Stimulated activated CD4-positive, alpha-beta T cell treated with anti-CD3 and anti-CD28 coated beads, TNF-alpha, amount 100 ng/mL, for 4 hours (primary cell): ENCODE data around the gene IFITM5.

Experiments
- DNase-seq, 3 experiments: peaks; one replicate each; pipeline ENCODE4 v3.0.0-alpha.2; 2020; ENCODE audit warnings: low read depth in 3 of 3

IFITM5 gene

DNA sequence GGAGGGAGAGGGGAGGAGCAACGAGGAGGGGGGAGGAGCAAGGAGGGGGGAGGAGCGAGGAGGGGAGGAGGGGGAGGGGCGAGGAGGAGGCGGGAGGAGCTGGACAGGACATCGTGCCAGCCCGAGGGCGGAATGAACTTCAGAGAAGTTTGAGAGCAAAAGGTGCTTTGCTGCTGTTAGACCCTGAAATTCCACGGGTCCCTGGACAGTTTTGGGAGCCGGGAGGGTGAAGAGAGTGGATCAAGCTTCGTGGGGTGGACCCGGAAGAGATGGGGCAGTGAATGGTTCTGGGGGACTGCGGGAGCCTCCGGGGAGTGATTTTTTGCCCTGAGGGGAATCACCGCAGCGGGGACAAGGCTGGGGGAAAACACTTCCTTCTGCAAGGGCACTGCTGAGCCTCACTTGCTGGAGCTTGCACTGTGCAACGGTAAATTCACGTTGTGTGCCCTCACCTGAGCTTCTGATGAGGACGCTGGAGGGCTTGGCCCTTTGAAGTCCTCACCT lies 31.8 kb downstream of the IFITM5 start:
- DNase-seq: no peak

DNA sequence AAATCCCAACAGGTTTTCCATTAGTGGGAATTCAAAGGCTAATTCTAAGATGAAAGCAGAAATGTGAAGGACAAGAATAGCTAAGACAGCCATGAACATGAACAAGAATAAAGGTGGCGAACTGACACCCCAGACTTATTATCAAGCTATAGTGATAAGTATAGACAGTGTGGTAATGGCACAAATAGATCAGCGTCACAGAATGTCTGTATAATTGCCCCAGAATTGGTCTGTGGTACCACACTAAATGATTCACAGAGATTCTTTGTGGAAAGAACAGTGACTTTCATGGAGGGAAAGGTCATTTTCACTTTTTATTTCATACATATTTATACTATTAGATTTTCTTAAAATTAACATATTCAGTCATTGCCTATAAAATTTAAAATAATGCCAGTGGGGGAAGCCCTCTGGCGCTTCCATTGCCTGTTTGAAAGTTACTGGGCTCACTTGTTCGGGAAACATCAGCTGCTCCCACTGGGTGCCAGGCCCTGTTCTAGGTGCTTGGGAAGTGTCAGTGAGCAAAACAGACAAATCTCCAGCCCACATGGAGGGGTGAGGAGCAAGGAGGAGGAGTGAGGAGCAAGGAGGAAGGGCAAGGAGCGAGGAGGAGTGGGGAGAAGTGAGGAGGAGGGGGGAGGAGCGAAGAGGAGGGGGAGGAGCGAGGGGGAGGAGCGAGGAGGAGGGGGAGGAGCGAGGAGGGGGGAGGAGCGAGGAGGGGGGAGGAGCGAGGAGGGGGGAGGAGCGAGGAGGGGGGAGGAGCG lies 32.5 kb downstream of the IFITM5 start:
- no peak for DNase-seq

DNA sequence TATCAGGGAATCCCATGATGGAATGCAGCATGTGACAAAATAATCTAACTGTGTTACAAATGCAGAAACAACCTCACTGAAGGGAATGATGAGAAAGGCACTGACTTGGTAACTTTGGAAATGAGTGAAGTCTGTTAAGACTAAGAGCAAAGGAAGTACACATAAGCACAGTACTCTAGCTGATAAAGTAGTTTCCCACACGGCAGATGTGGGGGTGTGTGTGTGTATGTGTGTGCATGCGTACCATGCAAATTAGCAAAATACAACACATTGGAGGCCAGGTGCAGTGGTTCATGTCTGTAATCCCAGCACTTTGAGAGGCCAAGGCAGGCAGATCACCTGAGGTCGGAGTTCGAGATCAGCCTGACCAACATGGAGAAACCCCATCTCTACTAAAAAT lies 37.7 kb downstream of the IFITM5 start:
- DNase-seq: no peak

DNA sequence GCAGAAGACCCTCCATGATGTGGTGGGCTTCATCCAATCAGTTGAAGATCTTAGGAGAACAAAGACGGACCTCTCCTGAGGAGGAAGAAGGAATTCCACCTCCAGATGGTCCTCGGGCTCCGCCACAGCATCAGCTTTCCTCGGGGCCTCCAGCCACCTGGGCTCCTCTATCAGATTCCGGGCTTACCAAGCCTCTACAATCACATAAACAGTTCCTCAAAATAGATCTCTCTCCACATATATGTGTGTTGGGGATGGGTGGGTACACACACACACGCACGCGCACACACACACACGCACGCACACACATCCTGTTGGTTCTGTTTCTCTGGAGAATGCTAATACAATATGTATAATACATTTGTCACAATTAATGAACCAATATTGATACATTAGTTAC lies 39.9 kb downstream of the IFITM5 start:
- DNase-seq: no peak

DNA sequence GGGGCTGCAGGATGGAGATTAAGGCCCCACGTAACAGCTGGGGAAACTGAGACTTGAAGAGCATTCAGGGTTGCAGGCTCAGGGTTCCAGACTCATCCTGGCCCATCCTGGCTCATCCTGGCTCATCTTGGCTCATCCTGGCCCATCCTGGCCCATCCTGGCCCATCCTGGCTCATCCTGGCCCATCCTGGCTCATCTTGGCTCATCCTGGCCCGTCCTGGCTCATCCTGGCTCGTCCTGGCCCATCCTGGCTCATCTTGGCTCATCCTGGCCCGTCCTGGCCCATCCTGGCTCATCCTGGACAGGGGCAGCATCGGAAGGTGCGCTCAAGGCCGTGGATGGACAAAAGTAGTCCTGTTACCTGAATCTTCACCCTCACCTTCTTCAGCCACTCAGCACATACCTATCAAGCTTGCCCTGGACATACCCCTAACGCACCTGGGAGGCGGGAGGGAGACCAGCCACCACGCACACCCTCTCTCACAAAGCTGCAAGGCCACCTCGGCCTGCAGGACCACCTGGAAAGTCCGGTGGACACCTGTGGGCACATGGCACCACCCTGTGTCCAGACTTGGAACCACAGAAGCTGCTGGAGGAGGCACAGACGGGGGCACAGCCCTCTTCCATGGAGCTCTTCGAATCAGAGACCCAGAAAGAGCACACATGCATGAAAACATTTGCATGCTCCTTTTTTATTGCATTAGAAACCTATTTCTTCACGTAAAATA lies 41.4 kb downstream of the IFITM5 start:
- DNase-seq: no peak

DNA sequence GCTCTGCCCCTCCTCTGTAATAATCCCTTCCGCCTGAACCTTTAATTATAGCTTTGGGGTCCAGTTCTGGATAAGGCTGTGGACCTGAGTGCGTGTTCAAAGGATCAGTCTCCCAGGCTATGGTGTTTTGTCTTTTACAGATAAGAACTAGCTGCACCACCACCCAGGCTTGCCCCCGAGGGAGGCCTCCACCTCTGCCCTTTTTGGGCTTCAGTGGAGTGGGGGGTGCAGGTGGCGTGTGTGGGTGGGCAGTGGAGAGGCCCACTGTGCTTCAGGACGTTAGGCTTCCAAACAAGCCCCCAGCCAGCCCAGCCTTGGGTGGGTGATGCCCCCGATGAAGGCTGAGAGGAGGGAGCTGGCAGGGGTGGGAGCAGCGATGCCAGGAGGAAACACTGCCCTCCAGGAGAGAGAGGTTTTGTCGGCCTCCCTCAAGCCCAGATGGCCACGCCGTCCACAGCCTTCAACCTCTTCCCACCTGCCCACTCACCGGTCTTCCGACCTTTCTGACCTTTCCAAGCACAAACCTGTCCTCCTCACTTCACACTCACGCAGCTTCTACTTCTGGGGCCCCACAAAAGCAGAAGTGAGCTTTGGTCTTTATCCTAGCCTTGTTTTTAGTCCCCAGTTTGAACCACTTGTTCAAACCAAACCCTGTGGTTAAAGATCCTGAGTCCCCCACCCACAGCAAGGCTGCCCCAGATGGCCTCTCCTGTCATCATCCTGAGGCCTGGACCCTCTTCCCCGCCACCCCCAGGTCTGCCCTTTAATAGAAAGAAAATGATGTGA lies 42.2 kb downstream of the IFITM5 start:
- DNase-seq: no peak

DNA sequence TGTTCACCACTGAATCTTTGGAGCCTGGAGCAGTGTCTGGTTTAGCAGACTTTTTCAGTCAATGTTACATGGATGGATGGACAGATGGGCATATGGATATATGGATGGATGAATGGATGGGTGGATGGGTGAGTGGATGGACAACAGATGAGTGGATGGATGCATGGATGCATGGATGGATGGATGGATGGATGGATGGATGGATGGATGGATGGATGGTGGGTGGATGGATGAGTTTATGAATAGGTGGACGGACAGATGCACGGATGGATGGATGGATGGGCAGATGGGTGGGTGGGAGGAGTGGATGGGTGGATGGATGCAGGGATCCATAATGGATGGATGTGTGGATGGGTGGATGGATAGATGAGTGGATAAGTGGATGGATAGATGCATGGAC lies 43.5 kb downstream of the IFITM5 start:
- no peak for DNase-seq

DNA sequence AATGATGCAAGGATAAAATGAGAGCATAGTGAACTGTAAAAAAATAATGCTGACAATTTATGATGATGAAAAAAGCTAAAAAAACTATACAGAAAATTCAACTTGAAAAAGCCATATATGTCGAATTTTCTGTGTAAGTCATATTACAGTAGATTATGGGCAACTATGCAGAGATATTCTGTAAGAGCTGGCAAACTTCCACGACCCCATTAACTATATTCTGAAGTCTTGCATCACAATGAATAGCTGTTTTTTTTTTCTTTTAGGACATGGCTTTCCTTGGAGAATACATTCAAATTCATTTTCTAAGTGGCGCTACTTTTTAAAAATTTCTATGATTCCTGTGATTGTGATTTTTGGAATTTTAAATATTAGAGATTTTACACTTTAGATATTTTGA lies 44.1 kb downstream of the IFITM5 start:
- no peak for DNase-seq

DNA sequence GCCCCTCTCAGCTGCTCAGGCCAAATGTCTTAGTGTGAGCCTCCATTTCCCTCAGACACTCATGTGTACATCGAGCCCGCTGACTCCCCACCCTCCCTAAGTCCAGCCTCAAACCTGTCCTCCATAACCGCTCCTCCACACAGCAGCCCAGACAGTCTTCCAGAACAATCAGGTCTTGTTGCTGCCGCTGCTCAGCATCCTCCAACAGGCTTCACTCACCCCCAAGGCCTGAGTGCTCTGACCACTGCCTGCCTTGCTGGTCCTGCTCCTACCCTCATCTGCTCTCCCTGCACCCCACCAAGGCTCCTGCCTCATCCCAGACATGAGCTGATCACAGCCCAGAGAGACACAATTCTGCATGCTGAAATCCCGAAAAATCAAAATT lies 45.4 kb downstream of the IFITM5 start:
- no peak for DNase-seq

DNA sequence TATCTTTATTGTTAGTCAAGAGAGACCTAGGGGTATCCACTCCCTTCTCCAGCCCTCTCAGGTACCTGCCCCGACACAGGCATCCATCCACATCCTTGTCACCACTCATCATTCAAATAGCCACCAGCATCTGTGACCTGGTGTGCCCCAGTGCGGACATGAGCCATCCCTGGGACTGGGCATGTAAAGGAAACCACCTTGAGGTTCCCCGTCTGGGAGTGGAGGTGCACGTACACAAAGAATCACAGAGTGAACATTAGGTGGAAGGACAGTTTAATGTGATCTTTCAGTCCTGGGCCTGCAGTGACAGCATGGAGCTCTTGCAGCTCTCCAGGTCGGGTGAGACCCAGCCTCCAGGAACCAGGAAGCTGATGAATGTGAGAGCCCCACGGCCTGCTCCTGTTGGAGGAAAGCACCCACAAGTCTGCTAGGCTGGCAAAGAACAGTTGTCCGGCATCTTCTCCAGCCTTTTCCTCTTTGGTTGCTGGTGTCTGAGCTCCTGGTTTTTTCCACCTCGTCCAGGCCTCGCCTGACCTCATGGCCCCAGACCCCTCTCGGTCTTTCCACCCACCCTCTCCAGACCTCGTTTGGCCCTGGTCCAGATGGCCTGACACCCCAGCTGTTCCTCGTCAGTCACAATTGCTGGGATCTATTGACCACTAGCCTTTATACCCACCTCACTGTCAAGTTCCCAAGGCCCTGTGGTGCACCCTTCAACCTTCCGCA lies 46.0 kb downstream of the IFITM5 start:
- no peak for DNase-seq

DNA sequence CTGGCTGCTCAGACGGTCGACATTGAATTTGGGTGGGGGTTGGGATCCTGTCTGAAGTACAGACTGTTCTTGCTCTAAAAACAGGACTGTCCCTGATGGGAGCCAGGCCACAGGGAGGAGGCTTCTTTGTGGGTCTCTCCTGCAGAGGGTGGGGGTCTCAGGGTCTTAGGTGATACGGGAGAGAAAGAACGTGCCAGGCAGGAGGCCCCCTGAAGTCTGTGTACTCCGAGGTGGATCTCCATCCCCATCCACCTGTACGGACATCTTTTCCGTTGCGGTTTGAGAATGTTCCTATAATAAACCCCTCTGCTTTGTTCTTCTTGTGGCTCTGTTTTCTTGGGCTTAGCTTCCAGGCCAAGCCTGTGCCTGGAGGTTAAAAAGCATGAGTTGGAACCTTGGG lies 46.7 kb downstream of the IFITM5 start:
- DNase-seq: no peak

DNA sequence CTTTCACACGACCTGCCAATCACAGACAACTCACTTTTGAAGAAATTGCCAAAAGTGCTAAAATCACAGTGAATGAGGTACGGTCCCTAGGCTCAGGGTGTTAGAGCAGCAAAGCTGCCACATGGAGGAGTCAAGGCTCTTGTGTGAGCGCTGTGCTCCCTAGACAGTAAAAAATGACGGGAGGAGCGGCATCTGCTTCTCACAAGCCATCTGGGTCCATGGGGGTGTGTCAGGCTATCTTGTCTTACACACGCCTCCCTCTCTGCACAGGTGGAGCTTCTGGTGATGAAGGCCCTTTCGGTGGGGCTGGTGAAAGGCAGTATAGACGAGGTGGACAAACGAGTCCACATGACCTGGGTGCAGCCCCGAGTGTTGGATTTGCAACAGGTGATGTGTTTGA lies 47.8 kb downstream of the IFITM5 start:
- no peak for DNase-seq

DNA sequence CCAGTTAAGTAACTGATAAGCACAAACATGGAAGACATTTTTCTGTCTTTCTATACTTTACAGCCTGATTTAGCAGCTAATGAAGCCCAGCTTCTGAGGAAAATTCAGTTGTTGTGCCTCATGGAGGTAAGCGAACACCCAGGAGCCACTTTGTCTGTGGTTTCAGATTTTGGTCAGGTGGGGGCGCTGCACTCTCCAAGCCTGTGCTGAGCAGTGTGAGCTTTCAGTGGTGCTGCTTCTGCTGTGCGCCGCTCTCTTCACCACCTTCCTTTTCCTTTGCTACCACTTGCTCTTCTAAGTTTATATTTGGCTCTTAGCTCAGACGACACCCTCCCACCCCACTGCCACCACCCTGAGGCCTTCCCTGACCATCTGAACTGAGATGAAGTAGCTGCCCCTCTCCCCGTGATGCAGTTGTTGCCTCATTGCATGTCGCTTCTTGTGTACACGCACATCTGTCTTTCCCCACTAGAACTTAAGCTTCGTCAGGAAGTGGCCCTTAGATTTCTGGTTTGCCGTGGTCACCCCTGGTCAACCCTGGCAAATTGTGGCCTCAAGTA lies 48.5 kb downstream of the IFITM5 start:
- DNase-seq: peak; percentile 44 to 65 (median 59)

DNA sequence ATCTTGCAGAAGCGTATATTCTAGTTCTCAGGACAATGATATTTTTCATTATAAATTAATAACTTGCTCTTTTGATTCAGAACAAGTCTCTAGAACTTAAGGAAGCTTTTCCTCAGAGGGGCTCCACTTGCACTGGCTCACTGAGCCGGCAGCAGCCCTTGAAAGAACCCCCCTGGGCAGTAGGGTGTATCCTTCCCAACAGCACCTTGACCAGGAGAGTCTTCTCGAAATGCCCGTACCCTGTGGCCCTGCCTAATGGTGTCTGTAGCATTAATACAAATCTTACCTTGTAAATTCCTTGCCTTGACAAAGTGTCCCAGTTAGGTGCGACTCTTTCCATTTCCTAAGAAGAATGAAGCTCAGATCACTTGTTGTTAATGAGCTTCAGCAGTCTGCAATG lies 49.1 kb downstream of the IFITM5 start:
- no peak for DNase-seq

DNA sequence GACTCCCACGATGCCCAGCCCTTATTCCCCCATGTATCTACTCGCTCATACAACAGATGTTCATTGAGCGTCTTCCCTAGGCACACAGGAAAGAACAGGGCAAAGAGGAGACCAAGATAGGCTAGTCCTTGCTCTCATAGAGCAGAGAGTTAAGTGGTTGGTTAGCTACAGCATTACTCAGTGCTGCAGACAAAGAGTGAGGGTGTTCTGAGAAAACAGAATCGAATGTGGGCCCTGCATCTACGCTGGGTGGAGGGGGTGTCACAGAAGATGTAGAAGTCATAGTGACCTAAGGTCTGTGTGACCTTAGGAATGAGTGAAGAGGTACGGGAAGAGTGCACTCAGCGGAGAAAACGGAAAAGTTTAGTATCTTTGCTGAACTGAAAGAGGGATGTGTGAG lies 50.3 kb downstream of the IFITM5 start:
- DNase-seq: no peak
